Measurements from ENCODE around the gene NPM1.

DNA sequence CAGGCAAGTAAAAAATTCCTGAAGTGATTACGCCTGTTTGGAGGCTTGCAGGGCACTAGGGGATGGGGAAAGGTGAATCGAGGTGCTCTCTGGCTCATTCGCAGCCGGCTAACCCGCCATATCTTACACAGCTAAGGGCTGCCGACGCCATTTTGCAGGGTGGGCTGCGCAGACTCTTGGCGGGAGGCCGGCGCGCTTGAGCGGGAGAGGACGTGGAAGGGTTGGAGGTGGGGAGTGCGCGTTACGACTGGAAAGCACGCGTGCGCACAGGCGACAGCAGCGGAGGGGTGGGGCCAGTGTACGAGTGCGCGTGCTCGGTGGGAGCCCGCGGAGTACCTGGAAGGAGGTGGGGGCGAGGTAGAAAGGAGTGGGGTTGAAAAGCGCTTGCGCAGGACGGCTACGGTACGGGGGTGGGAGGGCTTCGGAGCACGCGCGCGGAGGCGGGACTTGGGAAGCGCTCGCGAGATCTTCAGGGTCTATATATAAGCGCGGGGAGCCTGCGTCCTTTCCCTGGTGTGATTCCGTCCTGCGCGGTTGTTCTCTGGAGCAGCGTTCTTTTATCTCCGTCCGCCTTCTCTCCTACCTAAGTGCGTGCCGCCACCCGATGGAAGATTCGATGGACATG is at the start of gene NPM1:
- TF ChIP-seq EP300 (IDR thresholded peaks at IDR 0.05): no peak
- TF ChIP-seq, protein P1, sequence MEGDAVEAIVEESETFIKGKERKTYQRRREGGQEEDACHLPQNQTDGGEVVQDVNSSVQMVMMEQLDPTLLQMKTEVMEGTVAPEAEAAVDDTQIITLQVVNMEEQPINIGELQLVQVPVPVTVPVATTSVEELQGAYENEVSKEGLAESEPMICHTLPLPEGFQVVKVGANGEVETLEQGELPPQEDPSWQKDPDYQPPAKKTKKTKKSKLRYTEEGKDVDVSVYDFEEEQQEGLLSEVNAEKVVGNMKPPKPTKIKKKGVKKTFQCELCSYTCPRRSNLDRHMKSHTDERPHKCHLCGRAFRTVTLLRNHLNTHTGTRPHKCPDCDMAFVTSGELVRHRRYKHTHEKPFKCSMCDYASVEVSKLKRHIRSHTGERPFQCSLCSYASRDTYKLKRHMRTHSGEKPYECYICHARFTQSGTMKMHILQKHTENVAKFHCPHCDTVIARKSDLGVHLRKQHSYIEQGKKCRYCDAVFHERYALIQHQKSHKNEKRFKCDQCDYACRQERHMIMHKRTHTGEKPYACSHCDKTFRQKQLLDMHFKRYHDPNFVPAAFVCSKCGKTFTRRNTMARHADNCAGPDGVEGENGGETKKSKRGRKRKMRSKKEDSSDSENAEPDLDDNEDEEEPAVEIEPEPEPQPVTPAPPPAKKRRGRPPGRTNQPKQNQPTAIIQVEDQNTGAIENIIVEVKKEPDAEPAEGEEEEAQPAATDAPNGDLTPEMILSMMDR (IDR thresholded peaks at IDR 0.05): no peak
- TF ChIP-seq POLR2A (IDR thresholded peaks at IDR 0.05): peak; percentile 90 to 96
- TF ChIP-seq POLR2AphosphoS5 (IDR thresholded peaks at IDR 0.05): peak; percentile 97

Data from gastroesophageal sphincter (tissue), 3 donors.